ENCODE measurements around the gene SLAMF1. TPM values are rescaled to one million over a fixed set of nuclear protein-coding genes. Genes with fewer than 3 reads are reported as not detected.

Gene SLAMF1
- total RNA-seq, 4 donors from 2014 or later, result 0.33 to 2.5 (median 0.76) TPM

DNA sequence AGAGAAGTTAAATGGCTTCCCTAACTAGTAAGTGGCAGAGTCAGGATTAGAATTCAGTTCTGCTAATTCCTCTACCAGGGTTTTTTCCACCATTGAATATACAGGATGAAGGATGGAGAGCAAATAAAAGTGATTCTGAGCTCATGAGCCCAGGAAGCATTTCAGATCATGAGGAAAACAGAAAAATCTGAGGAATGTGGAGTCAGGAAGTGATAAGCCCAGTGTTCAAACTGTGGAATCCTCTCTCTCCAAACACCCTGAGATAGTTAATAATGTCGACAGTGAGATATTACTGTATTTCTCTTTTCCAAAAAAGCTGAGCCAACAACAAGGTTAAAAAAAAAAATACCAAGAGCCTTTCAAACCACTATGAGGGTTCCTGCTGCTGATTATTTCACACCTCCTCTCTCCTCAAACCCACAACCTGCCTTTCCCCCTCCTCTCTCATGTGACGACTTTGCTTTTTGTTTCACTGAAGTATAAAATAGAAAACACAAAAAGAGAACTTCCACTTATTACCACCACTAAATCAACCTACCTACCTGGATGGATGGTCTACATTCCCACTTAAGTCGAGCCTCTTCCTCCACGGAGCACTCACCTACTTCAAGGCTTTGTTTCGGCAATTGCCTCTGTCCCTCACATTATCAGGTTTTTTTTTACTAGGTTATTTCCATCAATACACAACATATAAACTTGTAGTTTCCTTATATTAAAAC lies 8.9 kb downstream of the SLAMF1 start:
- TF ChIP-seq, protein P1, sequence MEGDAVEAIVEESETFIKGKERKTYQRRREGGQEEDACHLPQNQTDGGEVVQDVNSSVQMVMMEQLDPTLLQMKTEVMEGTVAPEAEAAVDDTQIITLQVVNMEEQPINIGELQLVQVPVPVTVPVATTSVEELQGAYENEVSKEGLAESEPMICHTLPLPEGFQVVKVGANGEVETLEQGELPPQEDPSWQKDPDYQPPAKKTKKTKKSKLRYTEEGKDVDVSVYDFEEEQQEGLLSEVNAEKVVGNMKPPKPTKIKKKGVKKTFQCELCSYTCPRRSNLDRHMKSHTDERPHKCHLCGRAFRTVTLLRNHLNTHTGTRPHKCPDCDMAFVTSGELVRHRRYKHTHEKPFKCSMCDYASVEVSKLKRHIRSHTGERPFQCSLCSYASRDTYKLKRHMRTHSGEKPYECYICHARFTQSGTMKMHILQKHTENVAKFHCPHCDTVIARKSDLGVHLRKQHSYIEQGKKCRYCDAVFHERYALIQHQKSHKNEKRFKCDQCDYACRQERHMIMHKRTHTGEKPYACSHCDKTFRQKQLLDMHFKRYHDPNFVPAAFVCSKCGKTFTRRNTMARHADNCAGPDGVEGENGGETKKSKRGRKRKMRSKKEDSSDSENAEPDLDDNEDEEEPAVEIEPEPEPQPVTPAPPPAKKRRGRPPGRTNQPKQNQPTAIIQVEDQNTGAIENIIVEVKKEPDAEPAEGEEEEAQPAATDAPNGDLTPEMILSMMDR (IDR thresholded peaks at IDR 0.05), result no peak
- no peak for TF ChIP-seq POLR2A (IDR thresholded peaks at IDR 0.05)
- Histone ChIP-seq H3K27ac (no peak overlapping the region), H3K27me3 (no peaks in the 10 kb centered on the region), H3K36me3 (no peaks in the 10 kb centered on the region), H3K4me1 (no peaks in the 10 kb centered on the region), H3K4me3 (replicated peaks in 1 of 3) (no peak overlapping the region), H3K9me3 (no peaks in the 10 kb centered on the region)
- intact Hi-C loops (cut with DNase I), result no loop called here
- no peak for DNase-seq
- 41 to 43% methylated on average over 5 of the region's 5 CpGs for WGBS, 2 donors

DNA sequence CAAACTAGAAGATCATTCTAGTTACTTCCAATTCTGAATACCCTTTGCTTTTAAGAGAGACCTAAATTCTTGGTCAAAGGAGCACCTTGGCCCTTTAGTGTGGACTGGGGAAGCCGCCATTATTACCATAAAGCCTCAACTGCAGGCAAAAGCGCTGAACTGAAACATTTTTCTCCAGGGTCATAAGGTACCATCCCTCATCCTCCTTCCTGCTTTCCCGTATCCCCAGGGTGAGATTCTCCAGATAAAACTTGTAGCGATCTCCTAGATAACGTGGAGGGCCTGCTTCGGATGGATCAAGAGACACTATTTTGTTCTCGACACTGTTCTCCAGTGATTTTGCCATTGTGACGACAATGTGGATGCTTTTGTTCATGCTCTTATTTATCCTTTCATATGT lies 9.8 kb downstream of the SLAMF1 start:
- TF ChIP-seq POLR2A (IDR thresholded peaks at IDR 0.05), result no peak
- TF ChIP-seq, protein P1 (IDR thresholded peaks at IDR 0.05), result no peak
- no peaks in the 10 kb centered on the region for H3K4me1 ChIP-seq
- intact Hi-C loops (cut with DNase I), result no loop called here
- no peak overlapping the region for H3K4me3 ChIP-seq (replicated peaks in 1 of 3)
- DNase-seq, result no peak
- 95 to 96% methylated on average over 8 of the region's 8 CpGs for WGBS, 2 donors
- no peaks in the 10 kb centered on the region for H3K9me3 ChIP-seq
- H3K27me3 ChIP-seq, result no peaks in the 10 kb centered on the region
- H3K27ac ChIP-seq, result no peak overlapping the region
- no peaks in the 10 kb centered on the region for H3K36me3 ChIP-seq

DNA sequence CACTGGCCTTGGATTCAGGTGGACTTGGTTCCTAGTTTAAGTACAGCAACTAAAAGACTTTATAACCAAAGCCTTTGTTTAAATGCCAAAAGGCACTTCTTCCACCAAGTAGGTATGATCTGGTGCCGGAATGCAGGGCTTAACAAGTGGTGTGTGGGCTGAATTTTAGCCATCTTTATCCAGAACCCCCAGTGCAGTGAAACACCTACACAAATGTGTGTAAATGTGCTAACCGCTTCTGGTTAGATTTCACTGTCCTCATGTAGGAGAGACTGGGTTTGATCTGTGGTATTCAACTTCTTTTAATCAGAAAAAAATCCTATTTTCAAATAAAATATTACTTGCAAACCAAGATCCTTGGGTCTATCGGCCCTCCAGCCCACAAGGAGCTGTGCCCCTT lies 10.3 kb downstream of the SLAMF1 start:
- Histone ChIP-seq H3K27me3 (no peaks in the 10 kb centered on the region), H3K4me1 (no peaks in the 10 kb centered on the region), H3K4me3 (replicated peaks in 1 of 3) (no peak overlapping the region), H3K27ac (no peak overlapping the region), H3K9me3 (no peaks in the 10 kb centered on the region), H3K36me3 (no peaks in the 10 kb centered on the region)
- intact Hi-C loops (cut with DNase I), result no loop called here
- WGBS, 2 donors, result 84 to 90% methylated on average over 3 of the region's 3 CpGs
- no peak for TF ChIP-seq POLR2A (IDR thresholded peaks at IDR 0.05)
- TF ChIP-seq, protein P1 (IDR thresholded peaks at IDR 0.05), result no peak
- DNase-seq, result no peak

DNA sequence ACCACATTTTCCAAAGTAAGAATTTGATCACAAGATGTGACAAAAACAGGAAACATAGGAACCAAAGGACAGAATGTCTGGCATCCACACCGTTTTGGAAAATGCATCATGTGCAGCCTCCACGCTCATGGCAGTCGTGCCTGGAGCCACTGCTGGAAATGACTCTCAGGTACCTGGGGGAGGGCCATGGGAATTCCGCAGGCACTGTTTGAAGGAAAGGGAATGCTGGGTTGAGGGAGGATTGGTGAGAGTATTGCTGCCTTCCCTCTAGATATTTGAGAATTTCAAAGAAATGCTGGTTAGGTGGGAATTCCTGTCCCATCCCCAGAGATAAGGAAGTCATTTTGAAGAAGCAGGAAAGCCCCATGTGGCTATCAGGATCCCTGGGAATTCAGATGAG lies 10.8 kb downstream of the SLAMF1 start:
- WGBS, 2 donors, result 79 to 90% methylated on average over 4 of the region's 4 CpGs
- no peaks in the 10 kb centered on the region for H3K9me3 ChIP-seq
- no peak for DNase-seq

More for the DNA sequence above, 10.8 kb downstream of the SLAMF1 start:
- Histone ChIP-seq H3K4me1 (no peaks in the 10 kb centered on the region), H3K4me3 (replicated peaks in 1 of 3) (no peak overlapping the region), H3K27ac (no peak overlapping the region), H3K27me3 (no peaks in the 10 kb centered on the region), H3K36me3 (no peaks in the 10 kb centered on the region)
- intact Hi-C loops (cut with DNase I), result no loop called here
- TF ChIP-seq POLR2A (IDR thresholded peaks at IDR 0.05), result no peak
- TF ChIP-seq, protein P1 (IDR thresholded peaks at IDR 0.05), result no peak

Measured in thyroid gland (tissue), 4 donors.